ENCODE results near the gene MRPL12. TPM values are rescaled to one million over a fixed set of nuclear protein-coding genes. Genes with fewer than 3 reads are reported as not detected.

Gene MRPL12
- total RNA-seq, 1 donor from 2014 or later = 106 TPM

- Mint-ChIP-seq H3K27ac (ENCODE audit: unreplicated experiment) (no peak overlapping the region), H3K36me3 (ENCODE audit: low read depth) (peaks cover 12% of the 10 kb centered on the region), H3K4me3 (peak overlapping the region; percentile 77), H3K27me3 (ENCODE audit: low read depth) (peaks cover 27% of the 10 kb centered on the region), H3K4me1 (peaks cover 14% of the 10 kb centered on the region), H3K9me3 (no peaks in the 10 kb centered on the region)
- TF ChIP-seq CTCF (conservative IDR thresholded peaks at IDR 0.05) = no peak
- no peak for DNase-seq (ENCODE audit: low read depth, low spot score)
These were observed 4.8 kb downstream of the MRPL12 start for GRCh38 chr17:81707725-81708646.

GRCh38 chr17:81708739-81709185 is 5.6 kb downstream of the MRPL12 start:
- Mint-ChIP-seq H3K4me1 (peaks cover 19% of the 10 kb centered on the region), H3K27ac (ENCODE audit: unreplicated experiment) (no peak overlapping the region), H3K27me3 (ENCODE audit: low read depth) (peaks cover 31% of the 10 kb centered on the region), H3K36me3 (ENCODE audit: low read depth) (peaks cover 15% of the 10 kb centered on the region), H3K4me3 (peak overlapping the region; percentile 77), H3K9me3 (no peaks in the 10 kb centered on the region)
- no peak for TF ChIP-seq CTCF (conservative IDR thresholded peaks at IDR 0.05)
- DNase-seq (ENCODE audit: low read depth, low spot score) = no peak

- H3K27me3 Mint-ChIP-seq (ENCODE audit: low read depth) = peaks cover 31% of the 10 kb centered on the region
- H3K4me1 Mint-ChIP-seq = peaks cover 19% of the 10 kb centered on the region
- H3K36me3 Mint-ChIP-seq (ENCODE audit: low read depth) = peaks cover 13% of the 10 kb centered on the region
- H3K27ac Mint-ChIP-seq (ENCODE audit: unreplicated experiment) = no peak overlapping the region
- H3K4me3 Mint-ChIP-seq = peak overlapping the region; percentile 83
- TF ChIP-seq CTCF (conservative IDR thresholded peaks at IDR 0.05) = no peak
- no peaks in the 10 kb centered on the region for H3K9me3 Mint-ChIP-seq
- no peak for DNase-seq (ENCODE audit: low read depth, low spot score)
These were observed 7.5 kb downstream of the MRPL12 start for GRCh38 chr17:81710514-81711308.

GRCh38 chr17:81711814-81712467 is 8.8 kb downstream of the MRPL12 start, which contains the start of gene SLC25A10:
TSS of gene SLC25A10 (plus strand) at chr17:81712284. CDS start at chr17:81712427, 143 bp downstream.
- Mint-ChIP-seq H3K27me3 (ENCODE audit: low read depth) (peaks cover 31% of the 10 kb centered on the region), H3K9me3 (no peaks in the 10 kb centered on the region), H3K4me1 (peaks cover 19% of the 10 kb centered on the region), H3K27ac (ENCODE audit: unreplicated experiment) (peak within 1 kb of the TSS; percentile 93), H3K36me3 (ENCODE audit: low read depth) (peaks cover 9% of the 10 kb centered on the region), H3K4me3 (peak within 1 kb of the TSS; percentile 97)
- DNase-seq (ENCODE audit: low read depth, low spot score) = peak; percentile 63
- no peak for TF ChIP-seq CTCF (conservative IDR thresholded peaks at IDR 0.05)

- H3K4me1 Mint-ChIP-seq = peaks cover 19% of the 10 kb centered on the region
- no peaks in the 10 kb centered on the region for H3K9me3 Mint-ChIP-seq
- peak overlapping the region; percentile 93 for H3K27ac Mint-ChIP-seq (ENCODE audit: unreplicated experiment)
- H3K4me3 Mint-ChIP-seq = peak overlapping the region; percentile 97
- peaks cover 9% of the 10 kb centered on the region for H3K36me3 Mint-ChIP-seq (ENCODE audit: low read depth)
- peak; percentile 44 for DNase-seq (ENCODE audit: low read depth, low spot score)
- TF ChIP-seq CTCF (conservative IDR thresholded peaks at IDR 0.05) = peak; percentile 22
- H3K27me3 Mint-ChIP-seq (ENCODE audit: low read depth) = peaks cover 31% of the 10 kb centered on the region
These were observed 9.4 kb downstream of the MRPL12 start for GRCh38 chr17:81712468-81713003.
